ENCODE data around the gene RBPMS2. TPM values are rescaled to one million over a fixed set of nuclear protein-coding genes. Genes with fewer than 3 reads are reported as not detected.

The RBPMS2 gene
- total and polyA plus RNA-seq, 7 donors, result 1.6 to 3.6 (median 2.0) TPM

DNA sequence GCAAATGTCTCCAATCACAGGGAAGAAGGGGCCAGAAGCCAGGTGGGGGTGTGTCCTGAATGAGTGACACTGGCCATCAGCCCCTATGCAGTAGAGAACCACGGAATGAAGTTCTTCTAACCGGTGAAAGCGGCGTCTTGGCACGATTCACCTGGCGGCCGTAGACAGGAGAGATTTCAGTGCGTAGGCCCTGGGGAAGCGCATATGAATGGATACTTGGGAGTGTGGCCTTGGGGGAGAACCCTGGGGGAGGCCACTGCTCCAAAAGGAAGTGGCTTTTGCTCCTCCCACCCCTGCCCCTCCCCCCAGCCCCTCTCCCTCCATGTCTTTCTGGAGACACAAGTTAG, 43.6 kb downstream of the RBPMS2 start:
- H3K4me3 ChIP-seq, result no peak overlapping the region
- TF ChIP-seq, protein P1, sequence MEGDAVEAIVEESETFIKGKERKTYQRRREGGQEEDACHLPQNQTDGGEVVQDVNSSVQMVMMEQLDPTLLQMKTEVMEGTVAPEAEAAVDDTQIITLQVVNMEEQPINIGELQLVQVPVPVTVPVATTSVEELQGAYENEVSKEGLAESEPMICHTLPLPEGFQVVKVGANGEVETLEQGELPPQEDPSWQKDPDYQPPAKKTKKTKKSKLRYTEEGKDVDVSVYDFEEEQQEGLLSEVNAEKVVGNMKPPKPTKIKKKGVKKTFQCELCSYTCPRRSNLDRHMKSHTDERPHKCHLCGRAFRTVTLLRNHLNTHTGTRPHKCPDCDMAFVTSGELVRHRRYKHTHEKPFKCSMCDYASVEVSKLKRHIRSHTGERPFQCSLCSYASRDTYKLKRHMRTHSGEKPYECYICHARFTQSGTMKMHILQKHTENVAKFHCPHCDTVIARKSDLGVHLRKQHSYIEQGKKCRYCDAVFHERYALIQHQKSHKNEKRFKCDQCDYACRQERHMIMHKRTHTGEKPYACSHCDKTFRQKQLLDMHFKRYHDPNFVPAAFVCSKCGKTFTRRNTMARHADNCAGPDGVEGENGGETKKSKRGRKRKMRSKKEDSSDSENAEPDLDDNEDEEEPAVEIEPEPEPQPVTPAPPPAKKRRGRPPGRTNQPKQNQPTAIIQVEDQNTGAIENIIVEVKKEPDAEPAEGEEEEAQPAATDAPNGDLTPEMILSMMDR (IDR thresholded peaks at IDR 0.05), result no peak
- H3K36me3 ChIP-seq (ENCODE audit: insufficient read depth in 1 of 2, low read depth in 1 of 2), result no peaks in the 10 kb centered on the region
- H3K4me1 ChIP-seq, result no peaks in the 10 kb centered on the region
- no peak overlapping the region for H3K27ac ChIP-seq
- intact Hi-C loops (cut with DNase I), result loop anchor here (1.0 to 5.0 kb wide), 4 partner anchors 79 to 176 kb away; no protein-coding TSS in a partner anchor
- 49 to 63% (median 52%) methylated on average over 9 of the region's 9 CpGs for WGBS, 3 donors
- no peaks in the 10 kb centered on the region for H3K27me3 ChIP-seq (ENCODE audit: insufficient read depth in 3 of 3, low read length in 2 of 3)
- ATAC-seq (no peak), DNase-seq (no peak)
- H3K9me3 ChIP-seq, result no peaks in the 10 kb centered on the region

- peak overlapping the region; percentile 9 for H3K4me3 ChIP-seq
- H3K36me3 ChIP-seq (ENCODE audit: insufficient read depth in 1 of 2, low read depth in 1 of 2), result no peaks in the 10 kb centered on the region
- peak; percentile 85 to 92 for DNase-seq
- H3K9me3 ChIP-seq, result no peaks in the 10 kb centered on the region
- H3K27me3 ChIP-seq (ENCODE audit: insufficient read depth in 3 of 3, low read length in 2 of 3), result no peaks in the 10 kb centered on the region
- peak; percentile 80 to 91 (median 90) for ATAC-seq
- H3K4me1 ChIP-seq, result no peaks in the 10 kb centered on the region
- TF ChIP-seq, protein P1 (IDR thresholded peaks at IDR 0.05), result peak; percentile 93
- no peak overlapping the region for H3K27ac ChIP-seq
- 22 to 35% (median 25%) methylated on average over 16 of the region's 16 CpGs for WGBS, 3 donors
- intact Hi-C loops (cut with DNase I), result loop anchor here (1.0 to 5.0 kb wide), 4 partner anchors 79 to 176 kb away; no protein-coding TSS in a partner anchor
These were observed 44.2 kb downstream of the RBPMS2 start for GRCh38 chr15:64731012-64731804.

DNA sequence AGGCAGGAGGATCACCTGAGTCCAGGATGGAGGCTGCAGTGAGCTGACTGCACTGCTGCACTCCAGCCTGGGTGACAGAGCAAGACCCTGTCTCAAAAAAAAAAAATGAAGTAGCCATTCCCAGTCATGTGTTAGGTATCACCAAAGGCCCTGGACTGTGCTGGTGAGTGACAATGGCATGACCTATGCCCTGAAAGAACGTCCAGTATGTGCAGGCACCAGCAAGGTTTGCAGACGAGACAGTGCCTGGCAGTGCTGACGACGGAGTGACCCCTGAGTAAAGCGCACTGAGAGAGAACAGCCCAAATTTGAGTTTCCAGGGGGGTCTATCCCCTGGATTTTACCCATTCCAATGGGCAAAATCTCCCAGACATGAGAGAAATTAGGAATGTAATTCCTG, 45.2 kb downstream of the RBPMS2 start:
- 83 to 90% (median 87%) methylated on average over 5 of the region's 5 CpGs for WGBS, 3 donors
- Histone ChIP-seq H3K9me3 (no peaks in the 10 kb centered on the region), H3K36me3 (ENCODE audit: insufficient read depth in 1 of 2, low read depth in 1 of 2) (no peaks in the 10 kb centered on the region), H3K27ac (no peak overlapping the region), H3K4me3 (no peak overlapping the region), H3K4me1 (no peaks in the 10 kb centered on the region), H3K27me3 (ENCODE audit: insufficient read depth in 3 of 3, low read length in 2 of 3) (no peaks in the 10 kb centered on the region)
- TF ChIP-seq, protein P1 (IDR thresholded peaks at IDR 0.05), result no peak
- DNase-seq (no peak), ATAC-seq (no peak)
- intact Hi-C loops (cut with DNase I), result loop anchor here in 1 of 2 donors (5.0 kb wide), 1 partner anchor 177 kb away; no protein-coding TSS in a partner anchor

DNA sequence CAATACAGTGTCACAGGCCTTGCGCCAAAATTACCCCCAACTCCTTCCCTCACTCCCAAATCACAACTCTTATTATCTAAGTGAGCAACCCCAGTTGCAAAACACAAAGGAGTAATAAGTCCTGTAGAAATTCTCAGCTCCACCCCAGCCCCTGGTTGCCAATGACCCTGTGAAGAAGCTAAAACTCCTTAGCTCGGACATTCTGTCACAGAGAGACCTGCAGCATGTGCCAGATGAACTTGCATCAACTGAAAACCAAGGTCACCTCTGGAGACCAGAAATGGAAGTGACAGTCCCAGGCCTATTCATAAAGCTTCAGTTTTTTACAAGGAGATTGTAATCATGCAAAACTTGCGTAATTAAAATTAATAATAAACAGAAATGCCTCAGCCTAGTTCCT, 55.2 kb downstream of the RBPMS2 start:
- ATAC-seq (peak in 3 of 4 donors; percentile 52 to 87 (median 73)), DNase-seq (no peak)
- Histone ChIP-seq H3K36me3 (ENCODE audit: insufficient read depth in 1 of 2, low read depth in 1 of 2) (no peaks in the 10 kb centered on the region), H3K4me3 (no peak overlapping the region), H3K27ac (no peak overlapping the region), H3K27me3 (ENCODE audit: insufficient read depth in 3 of 3, low read length in 2 of 3) (no peaks in the 10 kb centered on the region), H3K4me1 (peaks cover 6% of the 10 kb centered on the region), H3K9me3 (no peaks in the 10 kb centered on the region)
- WGBS, 3 donors, result 67 to 69% (median 68%) methylated on average over 3 of the region's 3 CpGs
- intact Hi-C loops (cut with DNase I), result no loop called here
- TF ChIP-seq, protein P1 (IDR thresholded peaks at IDR 0.05), result no peak
